Measurements from ENCODE around the gene SYVN1. TPM values are rescaled to one million over a fixed set of nuclear protein-coding genes. Genes with fewer than 3 reads are reported as not detected.

Gene SYVN1
- total and polyA plus RNA-seq, 10 of the 15 experiments (the other 5 are each of a cell fraction or from before 2014, with no cell fraction given), result 0.79 to 63.6 (median 20.1) TPM

GRCh38 chr11:65107751-65108468 lies 26.4 kb downstream of the SYVN1 start:
- no peaks in the 10 kb centered on the region for H4K20me1 ChIP-seq (ENCODE audit: control insufficient read depth, insufficient read depth)
- H3K27ac ChIP-seq (ENCODE audit: control insufficient read depth, insufficient read depth), result no peak overlapping the region
- no peaks in the 10 kb centered on the region for H3K9me3 ChIP-seq (replicated peaks; ENCODE audit: control insufficient read depth, insufficient read depth, low read length)
- CTCF ChIA-PET, result interaction anchor here (0.6 to 6.3 kb wide), 3 partner anchors 67 to 72 kb away, joined by 3 to 93 read pairs (median 5); partner anchors contain the start of genes CAPN1 and SAC3D1
- 0 out of 2 replicates have a peak, but pooled peaks cover 1% of the 10 kb centered on the region for H3K79me2 ChIP-seq (ENCODE audit: control insufficient read depth, insufficient read depth, low read length)
- DNase-seq (ENCODE audit: low read depth, low spot score) (no peak), FAIRE-seq (no peak), ATAC-seq (no peak)
- in situ Hi-C loops (cut with MboI) (no loop called here), intact Hi-C loops (cut with micrococcal nuclease; ENCODE audit: unreplicated experiment) (no loop called here)
- POLR2A ChIA-PET, result interaction anchor here (1.3 kb wide), 1 partner anchor 73 kb away, joined by 3 read pairs; no protein-coding TSS in a partner anchor
- 95% methylated on average over 38 of the region's 52 CpGs for WGBS (ENCODE audit: insufficient coverage, insufficient replicate concordance, low lambda C conversion rate, missing lambda C conversion rate)
- RAD21 ChIA-PET (ENCODE audit: unreplicated experiment), result no interaction called here
- TF ChIP-seq FOS (IDR thresholded peaks at IDR 0.05; ENCODE audit: borderline replicate concordance, extremely low read depth, insufficient read length) (no peak), CBX5 (IDR thresholded peaks at IDR 0.05; ENCODE audit: low read depth) (no peak), MTA3 (IDR thresholded peaks at IDR 0.05; ENCODE audit: borderline replicate concordance, low read length) (no peak), IRF5 (IDR thresholded peaks at IDR 0.05; ENCODE audit: borderline replicate concordance) (no peak), CBFB (IDR thresholded peaks at IDR 0.05; ENCODE audit: low read depth) (no peak), BRCA1 (IDR thresholded peaks at IDR 0.05; ENCODE audit: low read depth, low read length) (no peak), PBX3 (IDR thresholded peaks at IDR 0.05; ENCODE audit: insufficient replicate concordance, low read depth, low read length) (no peak), ASH2L (IDR thresholded peaks at IDR 0.05; ENCODE audit: borderline replicate concordance, low read depth) (no peak), EED (IDR thresholded peaks at IDR 0.05; ENCODE audit: low read depth) (no peak), SREBF1 (IDR thresholded peaks at IDR 0.05; ENCODE audit: low read length) (no peak)
- SMC1A ChIA-PET (ENCODE audit: uncharacterized antibody, unreplicated experiment), result interaction anchor here (0.6 kb wide), 1 partner anchor 617 kb away, joined by 3 read pairs; no protein-coding TSS in a partner anchor
- H3K27me3 ChIP-seq (replicated peaks in 1 of 2; ENCODE audit: control insufficient read depth in 2 of 2, insufficient read depth in 2 of 2, low read length in 1 of 2), result no peaks in the 10 kb centered on the region
- H3K9ac ChIP-seq (ENCODE audit: control insufficient read depth, insufficient read depth, low read length), result no peak overlapping the region
- peaks cover 8 to 16% of the 10 kb centered on the region in 2 experiments for H3K36me3 ChIP-seq (ENCODE audit: control insufficient read depth in 2 of 2, insufficient read depth in 2 of 2, low read length in 1 of 2)
- no TSS peak for BruUV-seq (replicated peaks)
- H3K4me1 ChIP-seq (ENCODE audit: control insufficient read depth, insufficient read depth, low read length), result peaks cover 9% of the 10 kb centered on the region
- H3K4me2 ChIP-seq (ENCODE audit: control insufficient read depth, insufficient read depth), result no peak overlapping the region
- no peak overlapping the region for H3K4me3 ChIP-seq
- H2AFZ ChIP-seq (ENCODE audit: control insufficient read depth, low read depth, low read length), result no peak overlapping the region
